ENCODE data around the gene CKLF.
A peak's percentile ranks its signal among the peaks of the same experiment; 100 is the strongest.
"Not testable (repeated sequence)": the region's sequence is repeated elsewhere in the genome, so short reads cannot be mapped to it uniquely, and the experiment has no call there.

Gene CKLF

GRCh38 chr16:66596986-66597848, 44.8 kb downstream of the CKLF start:
- DNase-seq (ENCODE audit: low read depth) = no peak

GRCh38 chr16:66598111-66598510, 45.7 kb downstream of the CKLF start:
- no peak for DNase-seq (ENCODE audit: low read depth)

GRCh38 chr16:66599726-66600125, 47.4 kb downstream of the CKLF start:
- no peak for DNase-seq (ENCODE audit: low read depth)

- no peak for DNase-seq (ENCODE audit: low read depth)
Measured at GRCh38 chr16:66600477-66600876, 48.1 kb downstream of the CKLF start.

GRCh38 chr16:66601471-66601870, 49.1 kb downstream of the CKLF start:
- DNase-seq (ENCODE audit: low read depth) = no peak

GRCh38 chr16:66603537-66604375, 51.4 kb downstream of the CKLF start:
- DNase-seq (ENCODE audit: low read depth) = peak; percentile 54

GRCh38 chr16:66604376-66605176, 52.2 kb downstream of the CKLF start, which contains the start of gene CMTM3:
Gene CMTM3, plus strand, starts transcription at chr16:66604704. Its CDS starts 102 bp downstream, at chr16:66604806.
- DNase-seq (ENCODE audit: low read depth) = peak; percentile 46

- no peak for DNase-seq (ENCODE audit: low read depth)
Measured at GRCh38 chr16:66605177-66605978, 53.0 kb downstream of the CKLF start.

GRCh38 chr16:66605979-66606751, 53.8 kb downstream of the CKLF start:
- no peak for DNase-seq (ENCODE audit: low read depth)

GRCh38 chr16:66608241-66609138, 56.1 kb downstream of the CKLF start:
- DNase-seq (ENCODE audit: low read depth) = peak; percentile 74

GRCh38 chr16:66609139-66609510, 56.7 kb downstream of the CKLF start:
- DNase-seq (ENCODE audit: low read depth) = no peak

- DNase-seq (ENCODE audit: low read depth) = no peak
Measured at GRCh38 chr16:66610111-66610820, 57.9 kb downstream of the CKLF start.

GRCh38 chr16:66611911-66612310, 59.5 kb downstream of the CKLF start:
- DNase-seq (ENCODE audit: low read depth) = not testable (repeated sequence)

- DNase-seq (ENCODE audit: low read depth) = no peak
Measured at GRCh38 chr16:66612422-66612821, 60.0 kb downstream of the CKLF start.

- no peak for DNase-seq (ENCODE audit: low read depth)
Measured at GRCh38 chr16:66614161-66614802, 61.9 kb downstream of the CKLF start.
